ENCODE data around the gene HOXC13.

The HOXC13 gene

GRCh38 chr12:53939141-53940108 is 794 bp downstream of the HOXC13 start:
- no peak for DNase-seq

GRCh38 chr12:53940443-53941014 is 1.9 kb downstream of the HOXC13 start:
- DNase-seq: no peak

- DNase-seq: no peak
Measured at GRCh38 chr12:53941187-53941586, 2.6 kb downstream of the HOXC13 start.

GRCh38 chr12:53941750-53942149 is 3.1 kb downstream of the HOXC13 start:
- no peak for DNase-seq

GRCh38 chr12:53942467-53942997 is 3.9 kb downstream of the HOXC13 start:
- DNase-seq: no peak

- no peak for DNase-seq
Measured at GRCh38 chr12:53944209-53944608, 5.6 kb downstream of the HOXC13 start.

GRCh38 chr12:53944907-53945847 is 6.5 kb downstream of the HOXC13 start:
- DNase-seq: no peak

GRCh38 chr12:53947743-53948142 is 9.1 kb downstream of the HOXC13 start:
- DNase-seq: no peak

GRCh38 chr12:53948650-53949593 is 10.3 kb downstream of the HOXC13 start:
- DNase-seq: no peak

GRCh38 chr12:53949631-53950436 is 11.2 kb downstream of the HOXC13 start:
- DNase-seq: no peak

- DNase-seq: no peak
Measured at GRCh38 chr12:53950437-53950773, 11.8 kb downstream of the HOXC13 start.

- no peak for DNase-seq
Measured at GRCh38 chr12:53950789-53951576, 12.4 kb downstream of the HOXC13 start.

- DNase-seq: no peak
Measured at GRCh38 chr12:53951577-53952334, 13.1 kb downstream of the HOXC13 start.

GRCh38 chr12:53952335-53952694 is 13.7 kb downstream of the HOXC13 start:
- DNase-seq: no peak

- no peak for DNase-seq
Measured at GRCh38 chr12:53952871-53953734, 14.5 kb downstream of the HOXC13 start.

- no peak for DNase-seq
Measured at GRCh38 chr12:53953831-53954693, 15.4 kb downstream of the HOXC13 start.
